ENCODE data around the gene SLC36A4. TPM values are rescaled to one million over a fixed set of nuclear protein-coding genes. Genes with fewer than 3 reads are reported as not detected.

Gene SLC36A4
- total and polyA plus RNA-seq, 9 of the 15 experiments (the other 6 are each of a cell fraction or from before 2014, with no cell fraction given) = 1.4 to 8.0 (median 5.4) TPM

DNA sequence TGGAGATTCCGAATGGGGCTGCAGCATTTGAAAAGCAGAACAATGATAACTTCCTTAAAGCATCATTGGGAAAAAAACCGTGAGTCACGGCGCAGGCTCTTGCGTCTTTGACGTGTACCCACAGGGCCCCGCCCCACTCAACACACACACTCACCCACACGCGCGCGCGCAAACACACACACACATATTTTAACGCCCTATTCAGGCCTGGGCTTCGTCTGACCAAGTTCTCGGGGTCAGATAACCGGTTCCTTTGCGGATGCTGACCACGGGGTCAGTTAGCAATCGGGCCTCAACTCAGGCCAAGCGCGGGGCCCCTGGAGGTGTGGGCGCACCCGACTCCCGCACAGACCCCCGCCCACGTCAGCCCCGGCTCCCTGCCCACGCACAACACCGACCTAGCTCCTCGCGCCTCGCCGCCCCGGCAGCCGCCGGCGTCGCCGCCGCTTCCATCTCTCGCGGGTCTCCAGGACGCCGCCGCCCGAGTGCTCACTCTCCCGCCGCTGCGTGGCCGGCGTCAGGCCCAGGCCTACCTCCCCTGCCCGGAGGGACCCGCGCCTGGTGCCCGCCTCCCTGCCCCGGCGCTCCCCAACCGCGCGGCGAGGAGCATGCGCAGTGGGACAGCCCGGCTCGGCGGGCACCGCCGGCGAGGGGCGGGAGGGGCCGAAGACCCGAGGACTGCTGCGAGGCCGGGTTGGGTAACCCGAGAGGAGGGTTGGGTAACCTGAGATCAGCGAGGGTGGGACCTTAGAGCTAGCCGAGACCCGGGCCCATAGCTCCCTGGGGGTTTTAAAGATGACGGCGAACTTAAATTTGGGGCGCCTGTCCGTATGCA is at the start of gene SLC36A4 (continued):
- TF ChIP-seq NR0B1 (IDR thresholded peaks at IDR 0.05; ENCODE audit: partially characterized antibody) (no peak), SOX6 (IDR thresholded peaks at IDR 0.05) (peak; percentile 34; the same call in 1 of the 2 replicates), ZNF518B (CRISPR knock-in tag; IDR thresholded peaks at IDR 0.05) (no peak), E2F3 (CRISPR knock-in tag; IDR thresholded peaks at IDR 0.05) (0 out of 2 replicates have a peak, but pooled peaks have one; percentile 72), MBD2 (IDR thresholded peaks at IDR 0.05; ENCODE audit: borderline replicate concordance, low read depth) (no peak), ZFX (CRISPR knock-in tag; IDR thresholded peaks at IDR 0.05) (peak; percentile 48; the same call in 1 of the 2 replicates), ZBTB7A (IDR thresholded peaks at IDR 0.05; ENCODE audit: borderline replicate concordance, control insufficient read depth, low read depth, low read length) (peak; percentile 43; the same call in 1 of the 2 replicates), TAF15 (IDR thresholded peaks at IDR 0.05; ENCODE audit: low read depth, low read length) (no peak), CBFA2T2 (conservative IDR thresholded peaks at IDR 0.05) (no peak), HMG20A (CRISPR knock-in tag; conservative IDR thresholded peaks at IDR 0.05) (no peak), ZNF384 (IDR thresholded peaks at IDR 0.05; ENCODE audit: low read depth, low read length) (peak; percentile 49; the same call in 1 of the 2 replicates), MYC (IDR thresholded peaks at IDR 0.05; ENCODE audit: low read depth, low read length) (peak; percentile 48), MYC (CRISPR knock-in tag; IDR thresholded peaks at IDR 0.05; ENCODE audit: borderline replicate concordance, low read depth) (no peak), ZNF253 (CRISPR knock-in tag; conservative IDR thresholded peaks at IDR 0.05) (no peak), EHMT2 (IDR thresholded peaks at IDR 0.05) (0 out of 2 replicates have a peak, but pooled peaks have one; percentile 24), MAFF (IDR thresholded peaks at IDR 0.05; ENCODE audit: low read length) (0 out of 2 replicates have a peak, but pooled peaks have one; percentile 20)
- TF ChIP-seq, protein P1, sequence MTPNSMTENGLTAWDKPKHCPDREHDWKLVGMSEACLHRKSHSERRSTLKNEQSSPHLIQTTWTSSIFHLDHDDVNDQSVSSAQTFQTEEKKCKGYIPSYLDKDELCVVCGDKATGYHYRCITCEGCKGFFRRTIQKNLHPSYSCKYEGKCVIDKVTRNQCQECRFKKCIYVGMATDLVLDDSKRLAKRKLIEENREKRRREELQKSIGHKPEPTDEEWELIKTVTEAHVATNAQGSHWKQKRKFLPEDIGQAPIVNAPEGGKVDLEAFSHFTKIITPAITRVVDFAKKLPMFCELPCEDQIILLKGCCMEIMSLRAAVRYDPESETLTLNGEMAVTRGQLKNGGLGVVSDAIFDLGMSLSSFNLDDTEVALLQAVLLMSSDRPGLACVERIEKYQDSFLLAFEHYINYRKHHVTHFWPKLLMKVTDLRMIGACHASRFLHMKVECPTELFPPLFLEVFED (CRISPR knock-in tag; conservative IDR thresholded peaks at IDR 0.05) = no peak
